Neural cell (in vitro differentiated cells): ENCODE measurements around the gene SNPH. TPM values are rescaled to one million over a fixed set of nuclear protein-coding genes. Genes with fewer than 3 reads are reported as not detected.

Experiments
- H2AFZ ChIP-seq: fragments of 200-600, 300-800 bp; sonication (generic), shearing (Covaris generic); 2 replicates; pipeline ENCODE4 v1.6.0; 2014; ENCODE audit warnings: low read depth, mild to moderate bottlenecking, antibody characterized with exemption, low read length, moderate library complexity
- H3F3A ChIP-seq: fragments of 200-600 bp; shearing (Covaris generic); 2 replicates; pipeline ENCODE4 v1.6.1; 2016; ENCODE audit warnings: mild to moderate bottlenecking, moderate library complexity, mixed read lengths, antibody characterized with exemption, low read length; ENCODE audit not compliant: insufficient read depth, poor library complexity, severe bottlenecking
- H3K27ac ChIP-seq: fragments of 200-600, 300-800 bp; sonication (generic), shearing (Covaris generic); 2 replicates; pipeline ENCODE4 v1.5.1; 2014; ENCODE audit warnings: mild to moderate bottlenecking, low read length, moderate library complexity
- H3K27me3 ChIP-seq: fragments of 300-800, 200-600 bp; sonication (generic), shearing (Covaris generic); 2 replicates; pipeline ENCODE4 v1.6.0; 2014; ENCODE audit warnings: mild to moderate bottlenecking, low read depth, low read length, moderate library complexity; ENCODE audit not compliant: insufficient read depth
- H3K36me3 ChIP-seq: fragments of 300-800, 200-600 bp; sonication (generic), shearing (Covaris generic); 2 replicates; pipeline ENCODE4 v1.5.1; 2014; ENCODE audit warnings: mild to moderate bottlenecking, antibody characterized with exemption, low read length, moderate library complexity; ENCODE audit not compliant: insufficient read depth
- H3K4me2 ChIP-seq: fragments of 300-800, 200-600 bp; sonication (generic), shearing (Covaris generic); 2 replicates; pipeline ENCODE4 v1.6.0; 2014; ENCODE audit warnings: mild to moderate bottlenecking, low read length
- H3K4me3 ChIP-seq: fragments of 300-800, 200-600 bp; sonication (generic), shearing (Covaris generic); 2 replicates; pipeline ENCODE4 v1.5.1; 2014; ENCODE audit warnings: mild to moderate bottlenecking, low read length, moderate library complexity
- H3K79me2 ChIP-seq: fragments of 200-600 bp; shearing (Covaris generic); replicated peaks from 2 replicates; pipeline ENCODE4 v1.6.0; 2014; ENCODE audit warnings: mild to moderate bottlenecking, low read length, moderate library complexity; ENCODE audit not compliant: insufficient read depth
- H3K9ac ChIP-seq: fragments of 300-800, 200-600 bp; sonication (generic), shearing (Covaris generic); 2 replicates; pipeline ENCODE4 v1.6.1; 2016; ENCODE audit warnings: mild to moderate bottlenecking, low read length, mixed read lengths
- H3K9me2 ChIP-seq: fragments of 200-600 bp; shearing (Covaris generic); 2 replicates; pipeline ENCODE4 v1.6.1; 2016; ENCODE audit warnings: mild to moderate bottlenecking, low read length, mixed read lengths; ENCODE audit not compliant: insufficient read depth
- H3K9me3 ChIP-seq: fragments of 200-600, 300-800 bp; sonication (generic), shearing (Covaris generic); 2 replicates; pipeline ENCODE4 v1.6.1; 2016; ENCODE audit warnings: mild to moderate bottlenecking, mixed run types, low read length, moderate library complexity, mixed read lengths
- H4K20me1 ChIP-seq: fragments of 200-600 bp; shearing (Covaris generic); 2 replicates; pipeline ENCODE4 v1.6.1; 2016; ENCODE audit warnings: mild to moderate bottlenecking, mixed run types; ENCODE audit not compliant: insufficient read depth
- CTCF ChIP-seq: fragments of 450-650 bp; IDR thresholded peaks from 2 replicates; pipeline ENCODE4 v1.5.1; 2014; ENCODE audit warnings: antibody characterized with exemption, mild to moderate bottlenecking, moderate library complexity; ENCODE audit not compliant: poor library complexity, severe bottlenecking
- EP300 ChIP-seq: fragments of 450-650 bp; conservative IDR thresholded peaks from 2 replicates; pipeline ENCODE4 v1.6.1; 2014; ENCODE audit warnings: antibody characterized with exemption, mild to moderate bottlenecking, moderate library complexity; ENCODE audit not compliant: poor library complexity, severe bottlenecking
- EZH2 ChIP-seq: fragments of 200-600, 300-800 bp; shearing (Covaris generic), sonication (generic); IDR thresholded peaks from 2 replicates; pipeline ENCODE4 v1.6.1; 2014; ENCODE audit warnings: antibody characterized with exemption, low read length, borderline replicate concordance, mild to moderate bottlenecking; ENCODE audit not compliant: insufficient read depth, poor library complexity, severe bottlenecking
- MXI1 ChIP-seq: fragments of 450-650 bp; conservative IDR thresholded peaks from 2 replicates; pipeline ENCODE4 v1.6.1; 2014; ENCODE audit warnings: antibody characterized with exemption, mild to moderate bottlenecking; ENCODE audit not compliant: poor library complexity, severe bottlenecking
- POLR2AphosphoS5 ChIP-seq: IDR thresholded peaks from 2 replicates; pipeline ENCODE4 v1.6.1; 2012
- RAD21 ChIP-seq: fragments of 450-650 bp; conservative IDR thresholded peaks from 2 replicates; pipeline ENCODE4 v1.6.1; 2014; ENCODE audit warnings: antibody characterized with exemption, mild to moderate bottlenecking, moderate library complexity
- SMC3 ChIP-seq: fragments of 450-650 bp; conservative IDR thresholded peaks from 2 replicates; pipeline ENCODE4 v1.6.1; 2014; ENCODE audit warnings: antibody characterized with exemption, mild to moderate bottlenecking, moderate library complexity; ENCODE audit not compliant: poor library complexity
- TAF1 ChIP-seq: IDR thresholded peaks from 2 replicates; pipeline ENCODE4 v1.6.1; 2012; ENCODE audit warnings: low read depth
- polyA plus RNA-seq: library from polyadenylated mRNA; depleted of rRNA; stranded (reverse); fragments of >200 nt; gene quantifications from 2 replicates; pipeline ENCODE4 v1.2.3, GENCODE V29; 2014
- TF ChIP-seq, protein P1 (sequence below): IDR thresholded peaks from 2 replicates; pipeline ENCODE4 v1.6.1; 2012; ENCODE audit warnings: borderline replicate concordance

SNPH gene
- polyA plus RNA-seq, 1 donor from 2014 or later = 25.6 TPM

DNA sequence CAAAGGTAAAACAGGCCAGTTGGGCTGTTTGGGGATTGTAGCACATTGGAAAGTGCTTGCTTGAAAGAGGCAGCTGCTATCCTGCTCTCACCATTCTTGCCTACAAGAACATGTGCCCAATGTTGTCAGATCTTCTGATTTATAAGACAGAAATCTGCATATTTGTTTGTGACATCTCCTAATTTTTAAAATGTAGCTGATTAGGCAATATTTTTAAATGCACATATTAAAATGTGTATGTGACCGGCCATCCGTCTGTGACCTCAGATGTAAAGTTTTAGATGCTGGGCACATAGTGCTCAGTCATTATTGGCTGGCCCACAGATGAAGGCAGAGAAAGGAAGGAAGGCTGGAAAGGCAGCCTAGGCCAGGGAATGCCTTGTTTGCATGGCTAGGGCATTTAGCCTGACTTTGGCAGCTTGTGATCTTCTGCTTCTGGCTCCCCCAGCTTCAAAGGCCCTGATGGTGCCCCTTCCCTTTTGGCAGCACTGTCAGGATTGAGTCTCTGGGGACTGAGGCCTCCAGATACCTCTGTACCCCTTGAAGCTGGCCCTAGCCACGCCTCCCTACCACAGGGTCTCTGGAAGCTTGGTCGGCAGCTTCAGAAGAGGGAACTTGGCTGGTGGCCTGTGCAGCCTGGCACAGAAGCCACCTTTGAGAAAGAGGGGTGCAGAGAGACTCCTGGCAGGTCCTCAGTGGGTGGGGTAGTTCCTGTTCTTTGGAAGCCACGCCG lies 6.4 kb downstream of the SNPH start:
- Histone ChIP-seq H3K36me3 (peaks cover 6% of the 10 kb centered on the region), H3K9me2 (no peaks in the 10 kb centered on the region), H3K4me2 (no peak overlapping the region), H3K27ac (no peak overlapping the region), H3K9ac (no peak overlapping the region), H2AFZ (no peak overlapping the region), H3K79me2 (no peaks in the 10 kb centered on the region), H4K20me1 (no peaks in the 10 kb centered on the region), H3K27me3 (no peaks in the 10 kb centered on the region), H3K9me3 (no peaks in the 10 kb centered on the region), H3F3A (no peaks in the 10 kb centered on the region), H3K4me3 (no peak overlapping the region)
- TF ChIP-seq EP300 (no peak), MXI1 (no peak), EZH2 (no peak), POLR2AphosphoS5 (no peak), SMC3 (no peak), RAD21 (no peak), CTCF (no peak), TAF1 (no peak)
- TF ChIP-seq, protein P1, sequence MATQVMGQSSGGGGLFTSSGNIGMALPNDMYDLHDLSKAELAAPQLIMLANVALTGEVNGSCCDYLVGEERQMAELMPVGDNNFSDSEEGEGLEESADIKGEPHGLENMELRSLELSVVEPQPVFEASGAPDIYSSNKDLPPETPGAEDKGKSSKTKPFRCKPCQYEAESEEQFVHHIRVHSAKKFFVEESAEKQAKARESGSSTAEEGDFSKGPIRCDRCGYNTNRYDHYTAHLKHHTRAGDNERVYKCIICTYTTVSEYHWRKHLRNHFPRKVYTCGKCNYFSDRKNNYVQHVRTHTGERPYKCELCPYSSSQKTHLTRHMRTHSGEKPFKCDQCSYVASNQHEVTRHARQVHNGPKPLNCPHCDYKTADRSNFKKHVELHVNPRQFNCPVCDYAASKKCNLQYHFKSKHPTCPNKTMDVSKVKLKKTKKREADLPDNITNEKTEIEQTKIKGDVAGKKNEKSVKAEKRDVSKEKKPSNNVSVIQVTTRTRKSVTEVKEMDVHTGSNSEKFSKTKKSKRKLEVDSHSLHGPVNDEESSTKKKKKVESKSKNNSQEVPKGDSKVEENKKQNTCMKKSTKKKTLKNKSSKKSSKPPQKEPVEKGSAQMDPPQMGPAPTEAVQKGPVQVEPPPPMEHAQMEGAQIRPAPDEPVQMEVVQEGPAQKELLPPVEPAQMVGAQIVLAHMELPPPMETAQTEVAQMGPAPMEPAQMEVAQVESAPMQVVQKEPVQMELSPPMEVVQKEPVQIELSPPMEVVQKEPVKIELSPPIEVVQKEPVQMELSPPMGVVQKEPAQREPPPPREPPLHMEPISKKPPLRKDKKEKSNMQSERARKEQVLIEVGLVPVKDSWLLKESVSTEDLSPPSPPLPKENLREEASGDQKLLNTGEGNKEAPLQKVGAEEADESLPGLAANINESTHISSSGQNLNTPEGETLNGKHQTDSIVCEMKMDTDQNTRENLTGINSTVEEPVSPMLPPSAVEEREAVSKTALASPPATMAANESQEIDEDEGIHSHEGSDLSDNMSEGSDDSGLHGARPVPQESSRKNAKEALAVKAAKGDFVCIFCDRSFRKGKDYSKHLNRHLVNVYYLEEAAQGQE = no peak

- H3K9ac ChIP-seq = no peak overlapping the region
- no peaks in the 10 kb centered on the region for H3K9me2 ChIP-seq
- no peak for TF ChIP-seq RAD21
- no peak for TF ChIP-seq TAF1
- TF ChIP-seq MXI1 = no peak
- TF ChIP-seq EP300 = no peak
- TF ChIP-seq EZH2 = no peak
- H3K79me2 ChIP-seq = no peaks in the 10 kb centered on the region
- H3K4me3 ChIP-seq = no peak overlapping the region
- no peak overlapping the region for H3K27ac ChIP-seq
- H3K27me3 ChIP-seq = no peaks in the 10 kb centered on the region
- no peaks in the 10 kb centered on the region for H4K20me1 ChIP-seq
- no peak overlapping the region for H2AFZ ChIP-seq
- no peaks in the 10 kb centered on the region for H3F3A ChIP-seq
- H3K4me2 ChIP-seq = no peak overlapping the region
- no peaks in the 10 kb centered on the region for H3K9me3 ChIP-seq
- H3K36me3 ChIP-seq = peaks cover 6% of the 10 kb centered on the region
Measured at GRCh38 chr20:1273366-1273765, 7.3 kb downstream of the SNPH start.
